Gastroesophageal sphincter (tissue), 4 donors: ENCODE results near the gene FBP1. TPM values are rescaled to one million over a fixed set of nuclear protein-coding genes. Genes with fewer than 3 reads are reported as not detected.
"Not testable (repeated sequence)": the region's sequence is repeated elsewhere in the genome, so short reads cannot be mapped to it uniquely, and the experiment has no call there.

Source experiments
- ATAC-seq: fragments of 150-250 bp; one replicate; pipeline ENCODE4 v1.9.1; 2016; ENCODE audit warnings: mild to moderate bottlenecking, moderate library complexity
- H3K27ac ChIP-seq, 4 donors: fragments of 200-600 bp; sonication (generic) in 3 of 4; 1 replicate in 3 of 4; 2 replicates in 1 of 4; pipeline ENCODE4 v1.5.1; 2016 to 2019
- H3K27me3 ChIP-seq: fragments of 200-600 bp; sonication (generic); one replicate; pipeline ENCODE4 v1.5.1; 2019
- H3K36me3 ChIP-seq, 2 donors: fragments of 200-600 bp; sonication (generic); one replicate each; pipeline ENCODE4 v1.5.1; 2019; ENCODE audit warnings: control low read depth in 1 of 2
- H3K4me1 ChIP-seq, 3 donors: fragments of 200-600 bp; sonication (generic); 1 replicate in 2 of 3; 2 replicates in 1 of 3; pipeline ENCODE4 v1.5.1; 2016 to 2019; ENCODE audit warnings: control low read depth in 2 of 3
- H3K4me3 ChIP-seq, 2 donors: fragments of 200-600 bp; sonication (generic); one replicate each; pipeline ENCODE4 v1.5.1; 2019; ENCODE audit warnings: mild to moderate bottlenecking in 1 of 2, moderate library complexity in 1 of 2
- H3K9me3 ChIP-seq, 3 donors: fragments of 200-600 bp; sonication (generic); one replicate each; pipeline ENCODE4 v1.5.1; 2017 to 2019; ENCODE audit warnings: control low read depth in 2 of 3
- EP300 ChIP-seq: sonication (generic); formaldehyde crosslinking; IDR thresholded peaks from one replicate; pipeline ENCODE4 v1.6.1; 2017; ENCODE audit warnings: antibody characterized with exemption, mild to moderate bottlenecking
- POLR2A ChIP-seq, 2 donors: fragments of 450-650 bp; IDR thresholded peaks; one replicate each; pipeline ENCODE4 v1.6.1; 2017; ENCODE audit warnings: antibody characterized with exemption in 2 of 2, mild to moderate bottlenecking in 2 of 2, moderate library complexity in 1 of 2
- POLR2AphosphoS5 ChIP-seq: sonication (generic); formaldehyde crosslinking; IDR thresholded peaks from one replicate; pipeline ENCODE4 v1.6.1; 2017; ENCODE audit warnings: antibody characterized with exemption
- WGBS, 2 donors: methylation state at CpG; one replicate each; pipeline ENCODE4 v1.1.5; 2018; ENCODE audit warnings: low coverage in 1 of 2; 5-methylcytosine and 5-hydroxymethylcytosine counted together
- total RNA-seq, 4 donors: library from RNA; depleted of rRNA; stranded (reverse); fragments of >200 nt; gene quantifications; one replicate each; pipeline ENCODE4 v1.1.0, GENCODE V29; 2016
- TF ChIP-seq, protein P1 (sequence below), 4 experiments: fragments of 200-600 bp in 2 of 4; fragments of 450-650 bp in 2 of 4; sonication (generic) in 1 of 4; IDR thresholded peaks; one replicate each; pipeline ENCODE4 v1.5.1; 2017 to 2019; ENCODE audit warnings: antibody characterized with exemption in 4 of 4, mild to moderate bottlenecking in 2 of 4, moderate library complexity in 2 of 4

FBP1 gene
- total RNA-seq, 4 donors from 2014 or later: 0.72 to 6.3 (median 2.3) TPM; not detected in 1

DNA sequence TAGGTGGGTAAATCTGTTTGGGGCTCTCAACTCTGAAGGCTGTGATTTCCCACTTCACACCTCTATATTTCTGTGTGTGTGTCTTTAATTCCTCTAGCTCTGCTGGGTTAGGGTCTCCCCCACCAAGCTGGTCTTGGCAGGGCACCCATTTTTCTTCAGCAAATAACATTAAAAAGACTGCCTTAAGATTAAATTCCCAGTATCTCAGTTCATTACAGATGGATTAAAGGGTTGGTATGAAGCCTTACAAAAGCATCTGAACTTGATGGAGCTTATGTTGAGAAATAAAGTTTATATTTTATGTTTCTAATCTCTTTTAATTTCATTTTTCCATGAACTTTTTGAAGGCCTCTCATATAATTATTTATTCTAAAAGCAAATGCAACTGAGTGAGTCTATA, 72.8 kb downstream of the FBP1 start:
- H3K27ac ChIP-seq: no peak overlapping the region
- no peaks in the 10 kb centered on the region for H3K9me3 ChIP-seq
- no peak overlapping the region for H3K4me3 ChIP-seq
- no peak for ATAC-seq
- H3K36me3 ChIP-seq: no peaks in the 10 kb centered on the region
- no peaks in the 10 kb centered on the region for H3K4me1 ChIP-seq
- TF ChIP-seq EP300: no peak
- TF ChIP-seq POLR2A (IDR thresholded peaks at IDR 0.05): no peak
- no peak for TF ChIP-seq POLR2AphosphoS5
- TF ChIP-seq, protein P1, sequence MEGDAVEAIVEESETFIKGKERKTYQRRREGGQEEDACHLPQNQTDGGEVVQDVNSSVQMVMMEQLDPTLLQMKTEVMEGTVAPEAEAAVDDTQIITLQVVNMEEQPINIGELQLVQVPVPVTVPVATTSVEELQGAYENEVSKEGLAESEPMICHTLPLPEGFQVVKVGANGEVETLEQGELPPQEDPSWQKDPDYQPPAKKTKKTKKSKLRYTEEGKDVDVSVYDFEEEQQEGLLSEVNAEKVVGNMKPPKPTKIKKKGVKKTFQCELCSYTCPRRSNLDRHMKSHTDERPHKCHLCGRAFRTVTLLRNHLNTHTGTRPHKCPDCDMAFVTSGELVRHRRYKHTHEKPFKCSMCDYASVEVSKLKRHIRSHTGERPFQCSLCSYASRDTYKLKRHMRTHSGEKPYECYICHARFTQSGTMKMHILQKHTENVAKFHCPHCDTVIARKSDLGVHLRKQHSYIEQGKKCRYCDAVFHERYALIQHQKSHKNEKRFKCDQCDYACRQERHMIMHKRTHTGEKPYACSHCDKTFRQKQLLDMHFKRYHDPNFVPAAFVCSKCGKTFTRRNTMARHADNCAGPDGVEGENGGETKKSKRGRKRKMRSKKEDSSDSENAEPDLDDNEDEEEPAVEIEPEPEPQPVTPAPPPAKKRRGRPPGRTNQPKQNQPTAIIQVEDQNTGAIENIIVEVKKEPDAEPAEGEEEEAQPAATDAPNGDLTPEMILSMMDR (IDR thresholded peaks at IDR 0.05): no peak
- no peaks in the 10 kb centered on the region for H3K27me3 ChIP-seq

DNA sequence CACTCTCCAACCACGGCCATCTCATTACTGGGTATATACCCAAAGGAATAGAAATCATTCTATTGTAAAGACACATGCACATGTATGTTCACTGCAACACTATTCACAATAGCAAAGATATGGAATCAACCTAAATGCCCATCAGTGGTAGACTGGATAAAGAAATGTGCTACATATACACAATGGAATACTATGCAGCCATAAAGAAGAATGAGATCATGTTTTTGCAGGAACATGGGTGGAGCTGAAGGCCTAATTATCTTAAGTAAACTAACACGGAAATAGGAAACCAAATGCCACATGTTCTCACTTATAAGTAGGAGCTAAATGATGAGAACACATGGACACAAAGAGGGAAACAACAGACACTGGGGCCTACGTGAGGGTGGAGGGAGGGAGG, 75.0 kb downstream of the FBP1 start:
- H3K4me1 ChIP-seq: not testable (repeated sequence)
- 60 to 71% methylated on average over 1 to 3 of the region's 3 CpGs for WGBS, 2 donors

DNA sequence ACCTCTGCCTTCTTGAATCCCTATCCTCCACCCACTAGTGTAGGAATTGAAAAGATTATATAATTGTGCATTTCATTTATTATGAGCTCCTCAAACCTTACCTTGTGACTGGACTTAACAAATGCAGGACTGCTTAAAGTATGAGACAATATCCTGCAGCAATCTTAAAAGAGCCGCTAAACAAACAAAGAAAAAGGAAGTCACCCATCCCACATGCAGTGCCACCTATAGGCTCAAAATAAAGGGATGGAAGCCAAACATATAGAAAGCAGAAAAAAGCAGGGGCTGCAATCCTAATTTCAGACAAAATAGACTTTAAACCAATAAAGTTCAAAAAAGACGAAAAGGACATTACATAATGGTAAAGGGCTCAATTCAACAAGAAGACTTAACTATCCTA, 75.8 kb downstream of the FBP1 start:
- no peak overlapping the region for H3K27ac ChIP-seq
- H3K4me1 ChIP-seq: no peaks in the 10 kb centered on the region
- no peaks in the 10 kb centered on the region for H3K36me3 ChIP-seq
- no peak overlapping the region for H3K4me3 ChIP-seq
- no peak for ATAC-seq
- H3K9me3 ChIP-seq: no peaks in the 10 kb centered on the region
- TF ChIP-seq POLR2A (IDR thresholded peaks at IDR 0.05) (no peak), POLR2AphosphoS5 (no peak), EP300 (no peak)
- TF ChIP-seq, protein P1 (IDR thresholded peaks at IDR 0.05): no peak
- 64 to 92% methylated on average over 2 of the region's 2 CpGs for WGBS, 2 donors
- no peaks in the 10 kb centered on the region for H3K27me3 ChIP-seq

More for the DNA sequence above, 75.0 kb downstream of the FBP1 start:
- H3K9me3 ChIP-seq, H3K4me3 ChIP-seq, H3K36me3 ChIP-seq, H3K27ac ChIP-seq, ATAC-seq, H3K27me3 ChIP-seq: not testable (repeated sequence)

DNA sequence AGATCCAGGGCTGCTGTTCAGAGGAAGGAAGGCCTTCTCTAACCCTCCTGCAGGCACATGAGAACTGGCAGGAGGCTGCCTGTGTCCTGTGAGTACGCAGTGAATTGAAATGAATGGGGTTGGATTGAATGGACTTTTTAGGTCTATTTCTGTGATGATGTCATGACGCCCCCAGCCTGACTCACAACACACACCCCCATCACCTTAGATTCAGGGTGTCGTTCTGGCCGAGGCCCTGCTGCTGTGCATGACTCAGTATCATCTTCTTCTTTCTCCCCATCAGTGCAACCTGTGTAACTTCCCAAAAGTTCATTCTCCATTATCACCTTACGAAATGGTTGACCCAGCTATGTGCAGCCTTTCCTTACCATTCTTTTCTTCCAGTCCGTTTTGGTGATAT, 79.1 kb downstream of the FBP1 start:
- Histone ChIP-seq H3K27me3 (no peaks in the 10 kb centered on the region), H3K27ac (no peak overlapping the region), H3K9me3 (no peaks in the 10 kb centered on the region), H3K4me3 (no peak overlapping the region), H3K4me1 (no peaks in the 10 kb centered on the region), H3K36me3 (no peaks in the 10 kb centered on the region)
- TF ChIP-seq, protein P1 (IDR thresholded peaks at IDR 0.05): no peak
- 87 to 94% methylated on average over 5 to 6 of the region's 6 CpGs for WGBS, 2 donors
- ATAC-seq: no peak

DNA sequence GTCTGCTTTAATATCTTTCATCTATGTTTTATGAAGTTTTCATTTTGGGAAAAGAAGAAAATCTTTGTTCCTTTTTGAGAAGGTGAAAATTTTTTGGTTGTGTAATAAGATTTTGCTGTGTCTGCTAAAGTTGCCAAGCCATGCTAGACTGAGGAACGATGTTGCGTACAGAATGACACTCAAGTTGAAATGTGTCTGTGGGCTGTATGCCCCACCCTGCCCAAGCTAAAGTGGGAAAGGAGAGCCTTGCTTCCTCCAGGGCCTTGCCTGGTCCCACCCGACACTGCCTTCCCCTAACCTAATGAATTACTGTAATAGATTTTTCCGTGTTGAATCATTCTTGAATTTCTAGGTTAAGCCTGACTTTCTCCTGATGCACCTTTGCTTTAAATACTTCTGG, 81.9 kb downstream of the FBP1 start:
- Histone ChIP-seq H3K27me3 (peaks cover 9% of the 10 kb centered on the region), H3K9me3 (no peaks in the 10 kb centered on the region), H3K36me3 (no peaks in the 10 kb centered on the region), H3K27ac (no peak overlapping the region), H3K4me3 (no peak overlapping the region), H3K4me1 (no peaks in the 10 kb centered on the region)
- TF ChIP-seq POLR2AphosphoS5 (no peak), POLR2A (IDR thresholded peaks at IDR 0.05) (no peak), EP300 (no peak)
- TF ChIP-seq, protein P1 (IDR thresholded peaks at IDR 0.05): no peak
- 73 to 92% methylated on average over 3 to 4 of the region's 4 CpGs for WGBS, 2 donors
- ATAC-seq: no peak
